ENCODE results near the gene SLC29A4. TPM values are rescaled to one million over a fixed set of nuclear protein-coding genes. Genes with fewer than 3 reads are reported as not detected.

The SLC29A4 gene
- total and polyA plus RNA-seq, 2 of the 13 experiments (the other 11 are each of a cell fraction or from before 2014, with no cell fraction given): 29.7 to 31.7 TPM

- TF ChIP-seq RERE (CRISPR knock-in tag; IDR thresholded peaks at IDR 0.05; ENCODE audit: low read depth) (no peak), XRCC5 (optimal IDR thresholded peaks at IDR 0.05; ENCODE audit: low read length) (peak; percentile 32), CHD4 (IDR thresholded peaks at IDR 0.05; ENCODE audit: borderline replicate concordance, low read length) (no peak), RCOR2 (CRISPR knock-in tag; IDR thresholded peaks at IDR 0.05) (no peak), ZNF790 (CRISPR knock-in tag; IDR thresholded peaks at IDR 0.05; ENCODE audit: borderline replicate concordance) (no peak), PPARG (CRISPR knock-in tag; conservative IDR thresholded peaks at IDR 0.05) (no peak), LBX2 (CRISPR knock-in tag; IDR thresholded peaks at IDR 0.05; ENCODE audit: borderline replicate concordance) (no peak), ZNF543 (CRISPR knock-in tag; IDR thresholded peaks at IDR 0.05) (no peak), TFE3 (CRISPR knock-in tag; IDR thresholded peaks at IDR 0.05) (no peak), ASH2L (IDR thresholded peaks at IDR 0.05; ENCODE audit: insufficient read length, low read depth, low read length) (no peak), ZNF564 (CRISPR knock-in tag; IDR thresholded peaks at IDR 0.05) (peak; percentile 70; the same call in 1 of the 2 replicates), ZC3H13 (CRISPR knock-in tag; IDR thresholded peaks at IDR 0.05) (no peak), ZGPAT (CRISPR knock-in tag; IDR thresholded peaks at IDR 0.05) (no peak), KLF11 (CRISPR knock-in tag; IDR thresholded peaks at IDR 0.05) (no peak)
These were observed 44.2 kb upstream of the SLC29A4 start (continued) for GRCh38 chr7:5238500-5238899.
